NCI-H1105 treated with DMSO at 0.1 percent for 48 hours (cell line): ENCODE data around the gene MACROD2.
A peak's percentile ranks its signal among the peaks of the same experiment; 100 is the strongest.

Experiments
- DNase-seq: peaks from one replicate; lab custom pipeline; 2025; lab: John Stamatoyannopoulos, UW

The MACROD2 gene

DNA sequence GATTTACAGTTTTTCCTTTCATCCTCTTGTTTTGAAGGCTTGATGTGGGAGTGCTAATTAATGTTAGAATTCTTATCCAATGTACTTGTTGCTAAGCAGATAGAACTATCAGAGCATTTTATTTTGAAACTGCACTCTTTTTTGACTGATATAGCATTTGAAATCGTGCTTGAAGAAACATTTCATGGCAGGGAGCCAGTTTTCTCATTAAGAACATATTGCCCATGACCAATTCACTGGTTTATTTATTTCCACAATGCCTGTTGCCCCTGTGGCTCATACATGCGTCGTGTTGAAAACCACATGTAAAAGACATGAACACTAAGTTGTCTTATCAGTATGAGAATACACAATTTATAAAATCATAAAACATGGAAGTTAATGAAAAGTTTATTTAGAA is 821.8 kb downstream of the MACROD2 start:
- no peak for DNase-seq

DNA sequence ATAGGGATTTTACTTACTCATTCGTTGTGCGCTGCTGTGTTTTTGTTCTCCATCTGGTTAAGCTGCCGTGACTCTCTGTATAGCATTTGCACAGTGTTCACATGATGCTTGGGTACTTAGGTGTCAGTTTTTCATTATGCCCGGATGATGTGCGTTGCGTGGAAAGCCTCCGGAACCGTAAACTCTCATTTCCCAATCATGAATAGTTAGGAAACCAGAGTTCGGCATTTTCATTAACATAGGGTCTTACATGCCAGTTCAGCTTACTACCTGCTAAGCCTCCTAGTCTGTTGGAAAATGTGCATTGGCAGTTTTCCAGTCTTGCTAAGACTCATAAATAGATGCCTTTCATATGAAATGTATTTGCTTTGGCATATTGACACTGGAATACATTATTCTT is 825.5 kb downstream of the MACROD2 start:
- peak; percentile 79 for DNase-seq

GRCh38 chr20:14821251-14821650 is 825.9 kb downstream of the MACROD2 start:
- peak; percentile 81 for DNase-seq

DNA sequence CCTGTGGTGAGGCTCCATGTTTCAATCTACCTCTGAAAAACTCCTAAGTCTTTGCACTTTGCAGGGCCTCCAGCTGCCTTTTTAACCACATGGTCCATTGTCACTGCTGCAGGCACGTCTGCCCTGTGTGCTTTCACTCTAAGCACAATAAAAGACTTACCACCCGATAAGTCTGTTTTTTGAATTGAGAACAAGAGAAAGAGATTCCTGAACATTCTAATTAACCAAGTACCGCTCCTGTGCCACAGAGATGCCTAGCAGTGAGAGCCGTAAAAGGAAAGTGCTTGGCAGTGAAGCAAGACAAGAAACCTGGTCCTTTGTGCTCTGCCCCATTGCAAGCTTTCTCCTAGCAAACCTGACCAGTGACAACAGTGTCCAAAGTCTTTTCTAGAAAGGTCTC is 829.7 kb downstream of the MACROD2 start:
- DNase-seq, result no peak

DNA sequence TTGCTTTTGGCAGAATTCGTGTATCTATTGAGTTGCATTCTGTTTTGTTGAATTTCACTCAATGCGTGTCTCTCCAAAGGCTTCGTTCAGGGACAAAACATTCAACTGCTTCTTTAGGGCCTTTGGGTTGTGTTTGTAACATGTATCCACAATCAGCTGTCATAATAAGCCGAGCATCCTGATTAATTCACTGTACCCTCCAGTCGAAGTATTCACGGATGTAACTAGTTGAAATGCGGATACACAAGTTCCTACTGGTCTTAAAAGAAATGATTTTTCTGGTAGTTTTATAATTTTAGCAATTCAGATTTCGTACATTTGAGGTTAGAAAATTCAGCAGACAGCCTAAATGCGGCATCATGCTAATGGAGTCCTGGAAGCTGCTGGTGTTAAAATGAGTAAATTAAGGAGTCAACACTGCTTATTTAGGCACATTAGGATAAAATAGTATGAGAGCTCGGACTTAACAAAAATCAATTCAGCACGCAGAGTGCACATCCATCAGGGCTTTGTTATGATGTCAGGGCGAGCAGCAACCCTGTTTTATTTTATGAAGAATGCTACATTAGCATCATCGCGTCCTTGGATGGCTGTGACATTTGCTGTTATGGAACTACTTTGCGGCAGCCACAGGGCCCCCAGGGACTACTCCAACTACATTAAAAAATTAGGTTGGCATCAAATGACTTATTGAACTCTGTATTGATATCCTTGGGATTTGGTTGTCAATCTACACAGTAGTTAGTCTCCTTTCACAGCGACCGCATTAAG is 831.4 kb downstream of the MACROD2 start:
- DNase-seq, result no peak

DNA sequence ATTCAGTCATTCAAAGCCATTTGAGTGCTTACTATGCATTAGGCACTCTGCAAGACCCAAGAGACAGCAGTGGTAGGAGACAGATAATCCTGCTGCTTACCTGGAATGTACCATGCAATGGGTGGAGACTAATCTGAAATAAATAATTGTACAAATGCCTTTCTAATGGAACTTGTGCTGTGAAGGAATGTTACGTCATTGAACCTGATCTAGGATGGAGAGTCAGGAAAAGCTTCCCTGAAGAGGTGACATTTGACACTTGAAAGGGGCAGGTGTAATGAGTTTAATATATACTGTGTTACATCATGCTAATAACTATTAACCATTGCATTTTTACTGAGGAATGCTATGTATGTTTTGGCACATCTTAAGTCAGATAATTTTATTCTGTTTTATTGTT is 833.1 kb downstream of the MACROD2 start:
- DNase-seq, result no peak

DNA sequence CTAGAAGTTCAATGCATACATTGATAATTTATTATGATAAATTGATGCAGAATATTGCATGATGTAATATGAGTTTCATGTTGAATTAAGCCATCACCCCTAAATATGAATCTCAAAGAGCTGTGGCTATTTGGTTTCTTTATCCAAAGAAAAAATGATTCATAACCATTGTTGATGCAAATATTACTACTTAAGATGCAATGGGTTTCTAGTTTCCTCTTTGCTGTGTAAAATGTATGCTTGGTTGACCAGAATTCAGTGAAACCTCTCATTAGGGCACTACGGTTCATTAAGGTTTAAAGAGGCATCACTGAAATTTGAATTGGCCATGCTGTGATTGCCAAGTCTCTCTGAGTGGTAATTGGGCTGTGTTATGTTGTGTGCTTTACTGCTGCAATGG is 834.6 kb downstream of the MACROD2 start:
- peak; percentile 92 for DNase-seq

DNA sequence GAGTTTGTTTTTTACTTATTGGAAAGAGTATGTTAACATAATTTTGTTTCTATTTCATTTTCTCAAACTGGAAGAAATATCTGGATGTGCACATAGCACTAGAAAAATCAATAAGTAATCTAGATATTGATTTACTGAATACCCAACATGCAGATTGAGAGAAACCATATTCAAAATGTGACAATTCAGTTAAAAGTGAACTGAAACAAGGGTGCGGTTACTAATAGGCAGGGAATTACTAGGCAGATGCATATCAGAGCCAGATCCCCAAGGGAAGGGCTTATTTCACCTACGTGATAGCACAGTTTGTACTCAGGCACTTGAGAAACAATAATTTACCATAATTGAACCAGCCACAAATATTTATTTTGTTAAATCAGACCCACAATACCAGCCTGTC is 835.1 kb downstream of the MACROD2 start:
- DNase-seq, result peak; percentile 93

- no peak for DNase-seq
Measured at GRCh38 chr20:14830899-14831298, 835.6 kb downstream of the MACROD2 start.

- no peak for DNase-seq
Measured at GRCh38 chr20:14832630-14833029, 837.3 kb downstream of the MACROD2 start.

DNA sequence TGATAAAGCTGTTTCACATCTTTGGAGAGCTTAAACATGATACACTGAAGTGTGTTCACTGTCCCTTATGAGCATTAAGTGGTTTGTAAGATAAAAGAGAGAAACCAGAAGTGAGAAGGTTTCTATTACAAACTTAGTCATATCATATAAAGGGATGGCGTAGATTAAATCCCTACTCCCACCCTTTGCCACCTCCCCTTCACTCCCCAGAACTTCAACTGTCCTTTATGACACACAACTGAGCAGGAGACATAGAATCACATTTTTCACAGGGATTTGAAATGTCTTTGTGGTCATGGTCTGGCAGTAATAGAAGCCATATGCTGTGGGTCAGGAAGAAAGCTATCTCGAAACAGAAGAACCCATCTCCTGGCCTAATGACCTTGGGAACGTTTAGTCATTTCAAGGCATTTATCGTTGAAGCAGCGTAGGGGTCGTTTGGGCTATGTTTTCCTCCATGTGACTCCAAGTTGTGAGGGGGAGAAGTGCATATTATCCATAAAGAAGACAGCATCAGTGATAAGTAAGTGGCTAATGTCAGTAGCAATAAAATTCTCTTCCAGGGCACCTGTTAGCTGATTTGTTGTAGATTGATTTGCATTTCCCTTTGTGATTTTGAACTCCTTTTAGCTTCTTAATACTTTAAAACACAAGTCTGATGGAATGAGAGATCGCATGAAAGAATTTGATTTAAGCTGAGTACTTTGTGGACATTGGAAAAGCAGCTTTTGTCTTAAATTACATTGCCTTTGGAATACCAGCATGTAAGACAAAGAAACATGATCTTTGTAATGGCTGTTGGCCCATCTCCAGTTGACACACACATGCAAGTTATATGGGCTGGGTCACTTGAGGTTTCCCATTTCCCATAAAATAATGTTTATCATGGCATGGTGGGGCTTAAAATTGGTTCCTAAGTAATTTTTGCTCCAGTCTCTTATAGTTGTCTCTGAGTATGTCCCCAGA is 843.6 kb downstream of the MACROD2 start:
- DNase-seq, result peak; percentile 16

GRCh38 chr20:14845199-14846160 is 850.2 kb downstream of the MACROD2 start:
- DNase-seq, result no peak

DNA sequence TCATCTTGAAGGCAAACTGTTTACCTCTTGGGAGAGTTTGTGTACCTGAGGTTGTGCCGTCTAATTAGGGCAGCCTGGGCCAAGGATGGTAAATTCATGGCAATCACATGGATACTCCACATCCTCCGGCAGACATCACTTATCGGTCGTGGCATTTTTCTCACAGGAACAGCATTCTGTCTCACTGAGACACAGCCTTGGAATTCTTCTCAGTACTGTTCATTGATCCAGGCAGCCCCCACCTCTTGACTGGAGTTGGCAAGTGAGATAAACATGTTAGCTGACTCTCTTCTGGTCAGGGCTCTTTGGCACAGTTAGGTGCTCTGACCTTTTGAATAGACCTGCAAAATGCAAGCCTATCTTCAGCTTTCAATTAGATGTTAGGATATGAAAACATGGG is 853.5 kb downstream of the MACROD2 start:
- no peak for DNase-seq

GRCh38 chr20:14853079-14853478 is 857.8 kb downstream of the MACROD2 start:
- DNase-seq, result no peak

- no peak for DNase-seq
Measured at GRCh38 chr20:14855171-14855570, 859.9 kb downstream of the MACROD2 start.

DNA sequence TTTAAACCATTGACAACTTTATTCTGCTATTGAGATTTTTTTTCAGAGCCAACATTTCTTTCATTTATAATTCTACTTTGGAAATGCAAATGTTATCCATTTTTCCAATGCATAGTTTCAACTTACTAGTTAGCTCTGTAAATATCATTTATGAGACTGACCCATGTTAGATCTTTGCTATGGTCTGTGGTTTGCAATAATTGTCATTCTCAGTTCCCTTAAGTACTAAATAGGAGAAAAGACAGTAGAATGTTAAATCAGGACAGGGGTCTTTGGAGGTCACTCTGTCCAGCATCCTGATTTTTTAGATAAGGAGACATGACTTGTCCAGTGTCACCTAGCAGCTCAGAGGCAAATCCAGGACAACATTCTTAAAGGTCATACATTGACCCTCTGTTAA is 864.3 kb downstream of the MACROD2 start:
- no peak for DNase-seq

GRCh38 chr20:14860410-14860814 is 865.1 kb downstream of the MACROD2 start:
- peak; percentile 85 for DNase-seq

DNA sequence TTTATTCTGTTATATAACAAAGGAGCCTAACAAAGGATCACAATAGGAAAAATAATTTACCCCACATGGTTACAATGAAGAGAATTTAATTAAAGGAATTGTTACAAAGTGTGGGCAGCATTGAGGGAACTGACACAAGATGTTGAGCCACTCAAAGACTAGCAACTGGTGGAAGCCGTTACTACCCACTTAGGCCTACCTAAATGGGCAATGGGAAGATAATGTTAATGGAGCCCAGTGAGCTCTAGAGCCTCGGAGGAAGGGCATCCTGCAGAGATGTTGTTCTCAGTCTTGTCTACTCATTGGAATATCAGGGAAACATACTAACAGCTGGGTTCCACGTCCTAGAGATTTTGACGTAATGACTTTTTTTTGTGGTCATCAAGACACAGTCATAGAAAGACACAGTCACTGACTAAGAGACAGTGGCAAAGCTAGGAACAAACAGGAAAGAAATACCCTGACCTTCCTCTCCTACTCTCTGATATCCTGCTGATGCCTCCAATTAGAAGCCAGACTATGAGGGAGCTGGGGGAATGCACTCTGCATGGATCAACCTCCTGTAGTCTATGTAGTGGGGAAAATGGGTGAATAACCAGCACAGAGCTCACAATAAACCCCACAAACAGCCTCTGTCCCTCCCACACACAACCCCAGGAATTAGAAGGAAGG is 865.8 kb downstream of the MACROD2 start:
- no peak for DNase-seq

- no peak for DNase-seq
Measured at GRCh38 chr20:14865169-14865568, 869.9 kb downstream of the MACROD2 start.

- no peak for DNase-seq
Measured at GRCh38 chr20:14865731-14866130, 870.4 kb downstream of the MACROD2 start.

GRCh38 chr20:14866841-14867514 is 871.7 kb downstream of the MACROD2 start:
- no peak for DNase-seq
